ENCODE results near the gene RNF133.
"Not testable (repeated sequence)": the region's sequence is repeated elsewhere in the genome, so short reads cannot be mapped to it uniquely, and the experiment has no call there.

DNA sequence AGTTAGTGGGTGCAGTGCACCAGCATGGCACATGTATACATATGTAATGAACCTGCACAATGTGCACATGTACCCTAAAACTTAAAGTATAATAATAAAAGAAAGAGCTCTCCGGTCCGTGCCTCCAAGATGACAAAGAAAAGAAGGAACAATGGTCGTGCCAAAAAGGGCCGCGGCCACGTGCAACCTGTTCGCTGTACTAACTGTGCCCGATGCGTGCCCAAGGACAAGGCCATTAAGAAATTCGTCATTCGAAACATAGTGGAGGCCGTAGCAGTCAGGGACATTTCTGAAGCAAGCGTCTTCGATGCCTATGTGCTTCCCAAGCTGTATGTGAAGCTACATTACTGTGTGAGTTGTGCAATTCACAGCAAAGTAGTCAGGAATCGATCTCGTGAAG, 17.7 kb downstream of the RNF133 start:
- TF ChIP-seq, protein P1, sequence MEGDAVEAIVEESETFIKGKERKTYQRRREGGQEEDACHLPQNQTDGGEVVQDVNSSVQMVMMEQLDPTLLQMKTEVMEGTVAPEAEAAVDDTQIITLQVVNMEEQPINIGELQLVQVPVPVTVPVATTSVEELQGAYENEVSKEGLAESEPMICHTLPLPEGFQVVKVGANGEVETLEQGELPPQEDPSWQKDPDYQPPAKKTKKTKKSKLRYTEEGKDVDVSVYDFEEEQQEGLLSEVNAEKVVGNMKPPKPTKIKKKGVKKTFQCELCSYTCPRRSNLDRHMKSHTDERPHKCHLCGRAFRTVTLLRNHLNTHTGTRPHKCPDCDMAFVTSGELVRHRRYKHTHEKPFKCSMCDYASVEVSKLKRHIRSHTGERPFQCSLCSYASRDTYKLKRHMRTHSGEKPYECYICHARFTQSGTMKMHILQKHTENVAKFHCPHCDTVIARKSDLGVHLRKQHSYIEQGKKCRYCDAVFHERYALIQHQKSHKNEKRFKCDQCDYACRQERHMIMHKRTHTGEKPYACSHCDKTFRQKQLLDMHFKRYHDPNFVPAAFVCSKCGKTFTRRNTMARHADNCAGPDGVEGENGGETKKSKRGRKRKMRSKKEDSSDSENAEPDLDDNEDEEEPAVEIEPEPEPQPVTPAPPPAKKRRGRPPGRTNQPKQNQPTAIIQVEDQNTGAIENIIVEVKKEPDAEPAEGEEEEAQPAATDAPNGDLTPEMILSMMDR (IDR thresholded peaks at IDR 0.05; ENCODE audit: low read length): not testable (repeated sequence)
- not testable (repeated sequence) for TF ChIP-seq EZH2 (optimal IDR thresholded peaks at IDR 0.05; ENCODE audit: low read depth, low read length)
